SK-N-SH (cell line): ENCODE results near the gene ORMDL1.

Experiments
- RXRA ChIP-seq: IDR thresholded peaks from 2 replicates; pipeline ENCODE4 v1.4.0; 2012; ENCODE audit warnings: low read depth, mild to moderate bottlenecking, borderline replicate concordance
- TCF12 ChIP-seq: IDR thresholded peaks from 2 replicates; pipeline ENCODE4 v1.4.0; 2012
- TF ChIP-seq, protein P1 (sequence below): fragments of 200-600 bp; sonication (generic); IDR thresholded peaks from 2 replicates; pipeline ENCODE4 v1.6.1; 2017; ENCODE audit warnings: antibody characterized with exemption, mild to moderate bottlenecking, moderate library complexity
- TF ChIP-seq, protein P2 (sequence below): IDR thresholded peaks from 2 replicates; pipeline ENCODE4 v1.4.0; 2012; ENCODE audit warnings: low read depth, borderline replicate concordance

DNA sequence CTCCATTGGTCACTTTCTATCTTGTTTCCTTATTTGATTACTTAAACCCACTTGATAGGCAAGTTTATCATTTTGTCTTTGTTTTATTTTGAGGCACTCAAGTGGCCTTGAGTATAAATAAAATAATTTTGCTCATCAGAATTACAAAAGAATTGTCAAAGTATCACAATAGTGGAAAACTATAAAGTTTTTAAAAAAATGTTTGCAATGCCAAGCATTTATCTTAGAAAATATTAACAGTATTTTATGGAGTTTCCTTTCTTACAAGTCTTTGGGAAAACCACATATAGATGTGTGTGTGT is 14.8 kb upstream of the ORMDL1 start:
- TF ChIP-seq RXRA = no peak
- TF ChIP-seq, protein P1, sequence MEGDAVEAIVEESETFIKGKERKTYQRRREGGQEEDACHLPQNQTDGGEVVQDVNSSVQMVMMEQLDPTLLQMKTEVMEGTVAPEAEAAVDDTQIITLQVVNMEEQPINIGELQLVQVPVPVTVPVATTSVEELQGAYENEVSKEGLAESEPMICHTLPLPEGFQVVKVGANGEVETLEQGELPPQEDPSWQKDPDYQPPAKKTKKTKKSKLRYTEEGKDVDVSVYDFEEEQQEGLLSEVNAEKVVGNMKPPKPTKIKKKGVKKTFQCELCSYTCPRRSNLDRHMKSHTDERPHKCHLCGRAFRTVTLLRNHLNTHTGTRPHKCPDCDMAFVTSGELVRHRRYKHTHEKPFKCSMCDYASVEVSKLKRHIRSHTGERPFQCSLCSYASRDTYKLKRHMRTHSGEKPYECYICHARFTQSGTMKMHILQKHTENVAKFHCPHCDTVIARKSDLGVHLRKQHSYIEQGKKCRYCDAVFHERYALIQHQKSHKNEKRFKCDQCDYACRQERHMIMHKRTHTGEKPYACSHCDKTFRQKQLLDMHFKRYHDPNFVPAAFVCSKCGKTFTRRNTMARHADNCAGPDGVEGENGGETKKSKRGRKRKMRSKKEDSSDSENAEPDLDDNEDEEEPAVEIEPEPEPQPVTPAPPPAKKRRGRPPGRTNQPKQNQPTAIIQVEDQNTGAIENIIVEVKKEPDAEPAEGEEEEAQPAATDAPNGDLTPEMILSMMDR = no peak; the same call in 1 of the 2 replicates
- TF ChIP-seq, protein P2, sequence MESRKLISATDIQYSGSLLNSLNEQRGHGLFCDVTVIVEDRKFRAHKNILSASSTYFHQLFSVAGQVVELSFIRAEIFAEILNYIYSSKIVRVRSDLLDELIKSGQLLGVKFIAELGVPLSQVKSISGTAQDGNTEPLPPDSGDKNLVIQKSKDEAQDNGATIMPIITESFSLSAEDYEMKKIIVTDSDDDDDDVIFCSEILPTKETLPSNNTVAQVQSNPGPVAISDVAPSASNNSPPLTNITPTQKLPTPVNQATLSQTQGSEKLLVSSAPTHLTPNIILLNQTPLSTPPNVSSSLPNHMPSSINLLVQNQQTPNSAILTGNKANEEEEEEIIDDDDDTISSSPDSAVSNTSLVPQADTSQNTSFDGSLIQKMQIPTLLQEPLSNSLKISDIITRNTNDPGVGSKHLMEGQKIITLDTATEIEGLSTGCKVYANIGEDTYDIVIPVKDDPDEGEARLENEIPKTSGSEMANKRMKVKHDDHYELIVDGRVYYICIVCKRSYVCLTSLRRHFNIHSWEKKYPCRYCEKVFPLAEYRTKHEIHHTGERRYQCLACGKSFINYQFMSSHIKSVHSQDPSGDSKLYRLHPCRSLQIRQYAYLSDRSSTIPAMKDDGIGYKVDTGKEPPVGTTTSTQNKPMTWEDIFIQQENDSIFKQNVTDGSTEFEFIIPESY = no peak
- no peak for TF ChIP-seq TCF12
